GM12892 (cell line): ENCODE data around the gene NR4A3.

Experiments
- POLR2A ChIP-seq: IDR thresholded peaks from 2 replicates; pipeline ENCODE4 v1.6.1; 2011; ENCODE audit warnings: low read depth, low read length, control low read depth
- TAF1 ChIP-seq: IDR thresholded peaks from 2 replicates; pipeline ENCODE4 v1.6.1; 2011; ENCODE audit warnings: low read depth, mild to moderate bottlenecking, control low read depth, low read length, borderline replicate concordance

DNA sequence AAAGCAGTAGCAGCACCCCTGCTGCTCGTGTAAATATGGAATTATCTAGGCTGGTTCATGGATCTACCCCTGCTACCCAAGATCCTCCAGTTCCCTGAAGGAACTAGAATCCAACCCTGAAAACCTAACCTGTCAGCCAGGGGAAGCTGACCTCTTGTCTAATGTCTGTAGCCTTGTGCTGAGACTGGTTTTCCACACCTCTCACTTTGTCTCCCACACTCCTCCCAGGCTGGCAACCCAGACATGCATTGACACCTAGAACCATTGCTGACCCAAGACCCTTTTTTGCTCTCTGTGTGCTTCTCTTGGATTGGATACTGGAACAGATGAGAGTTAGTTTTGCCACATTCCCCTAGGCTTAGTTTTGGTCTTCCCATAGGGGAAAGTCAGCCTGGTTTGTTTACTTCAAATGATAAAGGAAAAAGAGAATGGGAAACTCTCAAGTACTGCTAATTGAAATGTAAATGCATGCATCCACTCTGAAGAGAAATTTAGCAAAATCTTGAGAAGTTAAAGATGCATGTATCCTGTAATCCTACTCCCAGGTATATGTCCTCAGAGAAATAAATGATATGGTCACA, 36.6 kb upstream of the NR4A3 start:
- no peak for TF ChIP-seq TAF1
- no peak for TF ChIP-seq POLR2A
